Nephron progenitor cell (in vitro differentiated cells): ENCODE data around the gene WDFY2.

ENCODE experiments used
- DNase-seq: peaks from one replicate; pipeline ENCODE4 v3.0.0; 2021
- H3K27ac Mint-ChIP-seq: 2 replicates; pipeline ENCODE4 v1.8.0; 2021; ENCODE audit warnings: mild to moderate bottlenecking, moderate library complexity, mixed read lengths
- H3K27me3 Mint-ChIP-seq: 2 replicates; pipeline ENCODE4 v1.8.0; 2021; ENCODE audit warnings: mild to moderate bottlenecking, low read depth, mixed read lengths; ENCODE audit not compliant: poor library complexity
- H3K36me3 Mint-ChIP-seq: 2 replicates; pipeline ENCODE4 v1.8.0; 2021; ENCODE audit warnings: low read depth, mixed read lengths
- H3K4me1 Mint-ChIP-seq: 2 replicates; pipeline ENCODE4 v1.8.0; 2021; ENCODE audit warnings: mixed read lengths
- H3K4me3 Mint-ChIP-seq: 2 replicates; pipeline ENCODE4 v1.8.0; 2021; ENCODE audit warnings: mild to moderate bottlenecking, moderate library complexity, mixed read lengths
- H3K9me3 Mint-ChIP-seq: 2 replicates; pipeline ENCODE4 v1.8.0; 2021; ENCODE audit warnings: mild to moderate bottlenecking, moderate library complexity, mixed read lengths
- TF ChIP-seq, protein P1 (sequence below): fragments of 200-600 bp; sonication (generic); IDR thresholded peaks from 2 replicates; pipeline ENCODE4 v1.5.0; 2021; ENCODE audit warnings: antibody characterized with exemption

Gene WDFY2

DNA sequence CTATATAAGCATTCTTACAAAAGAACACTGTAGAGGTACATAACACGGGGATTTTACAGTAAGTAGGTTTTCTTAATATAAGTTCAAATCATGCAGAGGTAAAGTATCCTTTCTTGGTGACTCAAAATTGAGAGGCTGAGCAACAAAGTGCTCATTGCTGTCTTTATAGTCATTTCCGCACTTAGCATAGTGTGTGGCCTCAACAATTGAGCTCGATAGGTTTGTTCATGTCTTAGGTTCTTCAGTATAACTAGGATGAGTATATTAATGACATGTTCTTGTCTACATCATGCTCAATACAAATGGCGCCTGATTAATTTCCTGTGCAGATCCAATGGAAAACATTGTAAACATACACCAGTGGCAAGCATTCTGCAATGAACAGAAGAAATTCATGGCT is 1.4 kb downstream of the WDFY2 start:
- H3K4me1 Mint-ChIP-seq = peaks cover 57% of the 10 kb centered on the region
- H3K27me3 Mint-ChIP-seq = peaks cover 7% of the 10 kb centered on the region
- TF ChIP-seq, protein P1, sequence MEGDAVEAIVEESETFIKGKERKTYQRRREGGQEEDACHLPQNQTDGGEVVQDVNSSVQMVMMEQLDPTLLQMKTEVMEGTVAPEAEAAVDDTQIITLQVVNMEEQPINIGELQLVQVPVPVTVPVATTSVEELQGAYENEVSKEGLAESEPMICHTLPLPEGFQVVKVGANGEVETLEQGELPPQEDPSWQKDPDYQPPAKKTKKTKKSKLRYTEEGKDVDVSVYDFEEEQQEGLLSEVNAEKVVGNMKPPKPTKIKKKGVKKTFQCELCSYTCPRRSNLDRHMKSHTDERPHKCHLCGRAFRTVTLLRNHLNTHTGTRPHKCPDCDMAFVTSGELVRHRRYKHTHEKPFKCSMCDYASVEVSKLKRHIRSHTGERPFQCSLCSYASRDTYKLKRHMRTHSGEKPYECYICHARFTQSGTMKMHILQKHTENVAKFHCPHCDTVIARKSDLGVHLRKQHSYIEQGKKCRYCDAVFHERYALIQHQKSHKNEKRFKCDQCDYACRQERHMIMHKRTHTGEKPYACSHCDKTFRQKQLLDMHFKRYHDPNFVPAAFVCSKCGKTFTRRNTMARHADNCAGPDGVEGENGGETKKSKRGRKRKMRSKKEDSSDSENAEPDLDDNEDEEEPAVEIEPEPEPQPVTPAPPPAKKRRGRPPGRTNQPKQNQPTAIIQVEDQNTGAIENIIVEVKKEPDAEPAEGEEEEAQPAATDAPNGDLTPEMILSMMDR = no peak
- no peaks in the 10 kb centered on the region for H3K36me3 Mint-ChIP-seq
- DNase-seq = no peak
- H3K27ac Mint-ChIP-seq = no peak overlapping the region
- no peaks in the 10 kb centered on the region for H3K9me3 Mint-ChIP-seq
- peak overlapping the region; percentile 88 for H3K4me3 Mint-ChIP-seq

DNA sequence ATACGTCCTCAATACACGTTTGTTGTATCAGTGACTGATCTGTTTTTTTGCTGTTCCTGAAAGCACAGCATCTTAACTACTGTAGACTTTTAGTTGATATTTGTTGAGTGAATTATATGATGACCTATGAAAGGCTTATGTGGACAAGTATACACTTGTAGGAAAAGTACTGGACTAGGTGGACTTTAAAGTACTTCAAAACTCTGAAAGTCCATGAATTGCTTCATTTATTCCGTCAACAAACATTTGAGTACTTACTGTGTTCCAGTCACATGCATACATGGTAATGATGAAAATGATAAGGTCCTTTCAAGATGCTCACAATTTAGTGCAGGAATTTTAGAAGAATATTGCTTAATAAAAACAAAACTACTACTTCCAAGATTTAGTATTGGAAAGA is 3.1 kb downstream of the WDFY2 start:
- Mint-ChIP-seq H3K9me3 (no peaks in the 10 kb centered on the region), H3K27me3 (no peaks in the 10 kb centered on the region), H3K27ac (no peak overlapping the region), H3K4me1 (peaks cover 69% of the 10 kb centered on the region), H3K4me3 (no peak overlapping the region), H3K36me3 (no peaks in the 10 kb centered on the region)
- TF ChIP-seq, protein P1 = no peak
- DNase-seq = no peak

DNA sequence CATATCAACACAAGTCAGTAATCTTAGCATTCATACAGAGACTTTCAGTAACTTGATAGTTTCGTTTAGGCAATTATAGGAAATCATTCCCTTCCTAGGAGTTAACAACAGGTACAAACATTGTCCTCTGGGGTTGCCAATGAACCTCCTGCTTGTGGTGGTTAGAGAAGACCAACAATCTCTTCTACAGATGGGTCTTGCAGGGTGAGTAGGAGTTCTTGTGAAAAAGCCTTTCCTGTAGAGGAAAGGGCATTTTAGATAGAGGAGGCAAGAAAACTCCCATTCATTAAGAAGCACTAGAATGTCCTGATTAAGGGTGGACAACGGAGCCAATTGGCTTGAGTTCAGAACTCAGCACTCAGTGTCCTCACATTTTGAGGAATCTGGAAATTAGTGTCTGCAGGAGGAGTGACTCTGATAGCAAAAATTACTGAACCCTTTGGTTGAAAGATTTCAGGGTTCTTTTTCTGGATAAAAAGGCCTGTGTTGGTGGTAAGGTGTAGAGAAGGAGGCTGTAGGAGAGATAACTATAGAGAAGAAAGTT is 4.2 kb downstream of the WDFY2 start:
- Mint-ChIP-seq H3K27me3 (no peaks in the 10 kb centered on the region), H3K4me3 (no peak overlapping the region), H3K4me1 (peaks cover 58% of the 10 kb centered on the region), H3K27ac (no peak overlapping the region), H3K9me3 (no peaks in the 10 kb centered on the region), H3K36me3 (no peaks in the 10 kb centered on the region)
- no peak for DNase-seq
- TF ChIP-seq, protein P1 = no peak

DNA sequence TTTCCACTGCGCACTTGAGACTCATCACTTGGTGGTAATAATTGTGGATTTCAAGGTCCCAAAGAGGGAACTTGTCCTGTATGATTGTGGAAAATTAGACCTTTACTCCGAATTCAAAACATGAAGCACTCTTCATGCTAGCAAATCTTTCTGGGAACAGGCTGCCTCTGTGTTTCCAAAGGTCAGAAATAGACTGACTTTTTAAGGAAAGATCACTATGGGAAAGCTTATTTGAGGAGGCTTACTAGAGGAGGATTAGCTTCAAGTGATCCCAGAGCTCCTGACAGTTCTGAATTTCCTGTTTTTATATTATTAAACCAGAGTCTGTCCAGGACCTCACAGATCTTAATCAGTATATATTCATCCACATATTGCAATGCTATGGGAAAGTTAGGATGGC is 5.5 kb downstream of the WDFY2 start:
- TF ChIP-seq, protein P1 = no peak
- H3K36me3 Mint-ChIP-seq = no peaks in the 10 kb centered on the region
- H3K27me3 Mint-ChIP-seq = peaks cover 4% of the 10 kb centered on the region
- no peak overlapping the region for H3K27ac Mint-ChIP-seq
- H3K9me3 Mint-ChIP-seq = no peaks in the 10 kb centered on the region
- no peak overlapping the region for H3K4me3 Mint-ChIP-seq
- H3K4me1 Mint-ChIP-seq = peaks cover 56% of the 10 kb centered on the region
- no peak for DNase-seq

DNA sequence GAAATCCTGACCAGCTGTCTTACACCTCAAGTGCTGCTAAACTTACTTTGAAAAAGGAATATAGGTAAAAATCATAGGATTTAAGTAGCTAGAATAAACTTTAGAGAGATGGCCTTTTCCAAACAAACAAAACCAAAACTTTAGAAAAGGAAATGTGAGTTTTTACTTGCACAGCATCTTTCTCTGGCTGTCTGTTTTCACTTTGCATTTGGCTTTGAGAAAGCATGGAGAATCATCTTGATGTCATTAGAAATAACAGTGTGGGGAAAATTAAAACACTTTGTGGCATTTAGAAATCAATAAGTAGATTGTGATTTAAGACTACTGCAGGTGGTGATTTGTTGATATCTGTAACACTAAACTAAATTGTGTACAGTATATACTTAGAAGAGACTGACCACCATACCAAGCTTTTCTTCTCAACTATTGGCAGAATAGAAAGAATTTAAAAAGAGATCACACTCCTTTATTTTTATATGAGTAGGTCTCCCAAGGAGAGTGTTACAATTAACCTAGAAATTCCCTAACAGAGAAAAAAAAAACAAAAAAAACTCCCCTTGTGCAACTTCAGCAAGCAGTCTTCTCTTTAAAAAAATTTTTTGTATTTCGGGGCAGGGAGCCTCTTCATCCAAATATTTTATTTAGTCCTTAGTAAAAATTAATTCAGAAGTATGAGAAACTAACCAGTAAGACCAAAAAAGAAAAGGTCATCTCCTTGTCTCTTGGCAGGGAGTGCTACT is 6.1 kb downstream of the WDFY2 start:
- Mint-ChIP-seq H3K4me3 (no peak overlapping the region), H3K27me3 (peaks cover 4% of the 10 kb centered on the region), H3K9me3 (no peaks in the 10 kb centered on the region), H3K4me1 (peaks cover 54% of the 10 kb centered on the region), H3K27ac (no peak overlapping the region), H3K36me3 (peaks cover 4% of the 10 kb centered on the region)
- no peak for DNase-seq
- TF ChIP-seq, protein P1 = no peak
